ENCODE data around the gene PRDM15. TPM values are rescaled to one million over a fixed set of nuclear protein-coding genes. Genes with fewer than 3 reads are reported as not detected.

Gene PRDM15
- total and polyA plus RNA-seq, 2 experiments from 2014 or later, result 2.3 to 4.2 TPM

- peaks cover 8% of the 10 kb centered on the region for H3F3A ChIP-seq (ENCODE audit: insufficient read depth)
- no peak overlapping the region for H3K27ac ChIP-seq
- no peaks in the 10 kb centered on the region for H3K9me2 ChIP-seq (ENCODE audit: insufficient read depth)
- H3K4me1 ChIP-seq (ENCODE audit: insufficient read depth), result peaks cover 17% of the 10 kb centered on the region
- H3K36me3 ChIP-seq (ENCODE audit: low read depth), result no peaks in the 10 kb centered on the region
- peaks cover 10% of the 10 kb centered on the region; the same call in 1 of the 2 replicates for H3K27me3 ChIP-seq (replicated peaks; ENCODE audit: insufficient read depth)
- no peak overlapping the region for H3K4me2 ChIP-seq (ENCODE audit: unreplicated experiment)
- WGBS, 2 experiments (ENCODE audit: low coverage in 1 of 2, low lambda C conversion rate in 2 of 2, missing lambda C conversion rate in 2 of 2), result 96 to 97% methylated on average over 7 of the region's 7 CpGs
- in situ Hi-C loops (cut with MboI), result no loop called here
- no peaks in the 10 kb centered on the region for H3K9me3 ChIP-seq (ENCODE audit: low read depth)
- no peak overlapping the region for H2AFZ ChIP-seq
- no peak overlapping the region for H3K9ac ChIP-seq
- no peaks in the 10 kb centered on the region for H4K20me1 ChIP-seq (ENCODE audit: insufficient read depth)
- H3K79me2 ChIP-seq (ENCODE audit: insufficient read depth), result no peaks in the 10 kb centered on the region
- no peak for TF ChIP-seq EZH2 (IDR thresholded peaks at IDR 0.05; ENCODE audit: insufficient read depth, poor library complexity, severe bottlenecking)
- TF ChIP-seq EZH2phosphoT487 (IDR thresholded peaks at IDR 0.05; ENCODE audit: insufficient read depth, low read depth), result no peak
- no peak for DNase-seq
- no peak overlapping the region for H3K4me3 ChIP-seq
Measured at GRCh38 chr21:41769521-41769920, 109.6 kb downstream of the PRDM15 start.

- H3F3A ChIP-seq (ENCODE audit: insufficient read depth), result peaks cover 8% of the 10 kb centered on the region
- H3K27me3 ChIP-seq (replicated peaks; ENCODE audit: insufficient read depth), result peaks cover 10% of the 10 kb centered on the region; the same call in 1 of the 2 replicates
- no peak for TF ChIP-seq EZH2 (IDR thresholded peaks at IDR 0.05; ENCODE audit: insufficient read depth, poor library complexity, severe bottlenecking)
- no peak for TF ChIP-seq EZH2phosphoT487 (IDR thresholded peaks at IDR 0.05; ENCODE audit: insufficient read depth, low read depth)
- H3K36me3 ChIP-seq (ENCODE audit: low read depth), result no peaks in the 10 kb centered on the region
- H3K4me2 ChIP-seq (ENCODE audit: unreplicated experiment), result peak overlapping the region; percentile 81
- H3K4me1 ChIP-seq (ENCODE audit: insufficient read depth), result peaks cover 17% of the 10 kb centered on the region
- peak overlapping the region; percentile 46 for H2AFZ ChIP-seq
- no peak for DNase-seq
- in situ Hi-C loops (cut with MboI), result no loop called here
- no peaks in the 10 kb centered on the region for H3K9me3 ChIP-seq (ENCODE audit: low read depth)
- H3K4me3 ChIP-seq, result peak overlapping the region; percentile 64
- WGBS, 2 experiments (ENCODE audit: low coverage in 1 of 2, low lambda C conversion rate in 2 of 2, missing lambda C conversion rate in 2 of 2), result 88 to 96% methylated on average over 6 to 10 of the region's 10 CpGs
- H3K27ac ChIP-seq, result peak overlapping the region; percentile 62
- no peaks in the 10 kb centered on the region for H3K79me2 ChIP-seq (ENCODE audit: insufficient read depth)
- H3K9ac ChIP-seq, result peak overlapping the region; percentile 77
- H3K9me2 ChIP-seq (ENCODE audit: insufficient read depth), result no peaks in the 10 kb centered on the region
- H4K20me1 ChIP-seq (ENCODE audit: insufficient read depth), result no peaks in the 10 kb centered on the region
Measured at GRCh38 chr21:41769111-41769510, 110.0 kb downstream of the PRDM15 start.

GRCh38 chr21:41768437-41769042 is 110.6 kb downstream of the PRDM15 start:
- Histone ChIP-seq H3K27ac (peak overlapping the region; percentile 62), H3K27me3 (replicated peaks; ENCODE audit: insufficient read depth) (peaks cover 10% of the 10 kb centered on the region; the same call in 1 of the 2 replicates), H3K9ac (peak overlapping the region; percentile 77), H3F3A (ENCODE audit: insufficient read depth) (peaks cover 8% of the 10 kb centered on the region), H4K20me1 (ENCODE audit: insufficient read depth) (no peaks in the 10 kb centered on the region), H3K4me1 (ENCODE audit: insufficient read depth) (peaks cover 17% of the 10 kb centered on the region), H3K4me2 (ENCODE audit: unreplicated experiment) (peak overlapping the region; percentile 81), H3K9me2 (ENCODE audit: insufficient read depth) (no peaks in the 10 kb centered on the region), H2AFZ (peak overlapping the region; percentile 46), H3K36me3 (ENCODE audit: low read depth) (no peaks in the 10 kb centered on the region), H3K9me3 (ENCODE audit: low read depth) (no peaks in the 10 kb centered on the region), H3K4me3 (peak overlapping the region; percentile 64), H3K79me2 (ENCODE audit: insufficient read depth) (no peaks in the 10 kb centered on the region)
- WGBS, 2 experiments (ENCODE audit: low coverage in 1 of 2, low lambda C conversion rate in 2 of 2, missing lambda C conversion rate in 2 of 2), result 3 to 5% methylated on average over 17 of the region's 17 CpGs
- in situ Hi-C loops (cut with MboI), result no loop called here
- peak; percentile 88 for DNase-seq
- no peak for TF ChIP-seq EZH2 (IDR thresholded peaks at IDR 0.05; ENCODE audit: insufficient read depth, poor library complexity, severe bottlenecking)
- TF ChIP-seq EZH2phosphoT487 (IDR thresholded peaks at IDR 0.05; ENCODE audit: insufficient read depth, low read depth), result no peak

- Histone ChIP-seq H3K9ac (peak overlapping the region; percentile 77), H3K79me2 (ENCODE audit: insufficient read depth) (no peaks in the 10 kb centered on the region), H3K4me3 (peak overlapping the region; percentile 64), H3K36me3 (ENCODE audit: low read depth) (no peaks in the 10 kb centered on the region), H3F3A (ENCODE audit: insufficient read depth) (peaks cover 8% of the 10 kb centered on the region), H3K9me3 (ENCODE audit: low read depth) (no peaks in the 10 kb centered on the region), H2AFZ (peak overlapping the region; percentile 46), H3K9me2 (ENCODE audit: insufficient read depth) (no peaks in the 10 kb centered on the region), H3K4me2 (ENCODE audit: unreplicated experiment) (peak overlapping the region; percentile 81), H3K27me3 (replicated peaks; ENCODE audit: insufficient read depth) (peaks cover 10% of the 10 kb centered on the region; the same call in 1 of the 2 replicates), H3K4me1 (ENCODE audit: insufficient read depth) (peaks cover 17% of the 10 kb centered on the region), H4K20me1 (ENCODE audit: insufficient read depth) (no peaks in the 10 kb centered on the region), H3K27ac (peak overlapping the region; percentile 62)
- WGBS, 2 experiments (ENCODE audit: low coverage in 1 of 2, low lambda C conversion rate in 2 of 2, missing lambda C conversion rate in 2 of 2), result 8 to 11% methylated on average over 24 to 26 of the region's 26 CpGs
- TF ChIP-seq EZH2 (IDR thresholded peaks at IDR 0.05; ENCODE audit: insufficient read depth, poor library complexity, severe bottlenecking) (no peak), EZH2phosphoT487 (IDR thresholded peaks at IDR 0.05; ENCODE audit: insufficient read depth, low read depth) (no peak)
- peak; percentile 69 for DNase-seq
- in situ Hi-C loops (cut with MboI), result no loop called here
Measured at GRCh38 chr21:41767606-41768436, 111.3 kb downstream of the PRDM15 start.
